ENCODE results near the gene WDR82.

Gene WDR82

GRCh38 chr3:52278510-52279069 lies at the start of gene WDR82:
WDR82 (minus strand) TSS chr3:52278649; CDS start chr3:52278361, 288 bp downstream.
- H3K4me3 ChIP-seq (replicated peaks; ENCODE audit: low read depth, low read length): peak within 1 kb of the TSS; percentile 95
- DNase-seq (ENCODE audit: low read depth): peak; percentile 94
- peak; percentile 46 for TF ChIP-seq CTCF (IDR thresholded peaks at IDR 0.05; ENCODE audit: low read length, missing control alignments)

GRCh38 chr3:52327486-52328290 lies 49.2 kb upstream of the WDR82 start:
- no peak for DNase-seq (ENCODE audit: low read depth)
- no peak for TF ChIP-seq CTCF (IDR thresholded peaks at IDR 0.05; ENCODE audit: low read length, missing control alignments)

GRCh38 chr3:52326976-52327375 lies 48.5 kb upstream of the WDR82 start:
- H3K4me3 ChIP-seq (replicated peaks; ENCODE audit: low read depth, low read length): no peak overlapping the region
- no peak for DNase-seq (ENCODE audit: low read depth)
- no peak for TF ChIP-seq CTCF (IDR thresholded peaks at IDR 0.05; ENCODE audit: low read length, missing control alignments)

More at GRCh38 chr3:52327486-52328290, 49.2 kb upstream of the WDR82 start:
- no peak overlapping the region for H3K4me3 ChIP-seq (replicated peaks; ENCODE audit: low read depth, low read length)

- no peak overlapping the region for H3K4me3 ChIP-seq (replicated peaks; ENCODE audit: low read depth, low read length)
- DNase-seq (ENCODE audit: low read depth): no peak
- no peak for TF ChIP-seq CTCF (IDR thresholded peaks at IDR 0.05; ENCODE audit: low read length, missing control alignments)
These were observed 47.2 kb upstream of the WDR82 start for GRCh38 chr3:52325686-52326085.

GRCh38 chr3:52324676-52325075 lies 46.2 kb upstream of the WDR82 start:
- no peak for DNase-seq (ENCODE audit: low read depth)
- no peak overlapping the region for H3K4me3 ChIP-seq (replicated peaks; ENCODE audit: low read depth, low read length)
- TF ChIP-seq CTCF (IDR thresholded peaks at IDR 0.05; ENCODE audit: low read length, missing control alignments): no peak

GRCh38 chr3:52323526-52324295 lies 45.3 kb upstream of the WDR82 start:
- H3K4me3 ChIP-seq (replicated peaks; ENCODE audit: low read depth, low read length): no peak overlapping the region
- no peak for DNase-seq (ENCODE audit: low read depth)
- TF ChIP-seq CTCF (IDR thresholded peaks at IDR 0.05; ENCODE audit: low read length, missing control alignments): no peak

Data from fibroblast of pulmonary artery (primary cell).